ENCODE results near the gene AKTIP.
"Not testable (repeated sequence)": the region's sequence is repeated elsewhere in the genome, so short reads cannot be mapped to it uniquely, and the experiment has no call there.

Gene AKTIP

DNA sequence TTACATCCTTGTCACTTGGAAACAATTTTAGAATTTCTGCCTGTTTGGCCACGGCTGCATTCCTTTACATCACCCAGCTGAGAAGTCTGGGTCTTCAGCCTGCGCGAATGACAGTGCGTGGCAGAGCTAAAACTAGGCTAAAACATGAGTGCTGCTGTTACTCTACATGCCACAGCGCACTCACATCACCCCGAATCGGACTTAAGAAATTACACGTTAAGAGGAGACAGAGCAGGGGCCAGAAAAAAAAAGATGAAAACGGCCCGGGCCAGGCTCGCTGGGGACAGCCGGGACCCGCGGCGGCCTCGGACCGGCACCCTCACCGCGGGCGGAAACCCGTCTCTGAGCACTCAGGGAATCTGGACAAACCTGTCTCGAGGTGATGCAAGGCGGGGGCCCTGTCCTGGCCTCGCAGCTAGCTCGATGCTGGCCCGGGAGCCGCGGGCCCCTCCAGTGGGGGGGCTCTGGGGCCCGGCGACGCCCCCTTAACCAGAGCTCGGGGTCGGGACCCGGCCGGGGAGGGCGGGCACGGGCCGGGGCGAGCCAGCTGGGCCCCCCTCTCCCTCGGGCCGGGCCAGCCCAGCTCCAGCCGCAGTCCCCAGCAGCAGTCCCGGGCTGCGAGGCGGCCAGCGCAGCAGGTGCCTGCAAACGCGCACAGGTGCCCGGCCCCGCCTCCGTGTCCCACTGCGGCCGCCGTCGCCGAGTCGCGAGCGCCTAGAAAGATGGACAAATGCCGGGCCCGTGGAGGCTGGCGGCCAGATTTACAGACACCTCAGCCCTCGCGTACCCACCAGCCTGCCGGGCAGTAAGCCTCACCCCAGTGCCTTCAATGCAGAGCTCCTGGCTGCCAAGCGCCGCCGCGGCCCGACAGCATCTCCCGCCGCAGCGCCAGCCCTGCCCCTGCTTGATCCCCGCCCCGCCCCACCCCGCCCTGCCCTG, at the start of gene AKTIP:
TSS of gene AKTIP (minus strand) at position 879 of the 939 bp plus-strand sequence. CDS start 2,950 bp downstream, outside the sequence.
- DNase-seq: no peak

DNA sequence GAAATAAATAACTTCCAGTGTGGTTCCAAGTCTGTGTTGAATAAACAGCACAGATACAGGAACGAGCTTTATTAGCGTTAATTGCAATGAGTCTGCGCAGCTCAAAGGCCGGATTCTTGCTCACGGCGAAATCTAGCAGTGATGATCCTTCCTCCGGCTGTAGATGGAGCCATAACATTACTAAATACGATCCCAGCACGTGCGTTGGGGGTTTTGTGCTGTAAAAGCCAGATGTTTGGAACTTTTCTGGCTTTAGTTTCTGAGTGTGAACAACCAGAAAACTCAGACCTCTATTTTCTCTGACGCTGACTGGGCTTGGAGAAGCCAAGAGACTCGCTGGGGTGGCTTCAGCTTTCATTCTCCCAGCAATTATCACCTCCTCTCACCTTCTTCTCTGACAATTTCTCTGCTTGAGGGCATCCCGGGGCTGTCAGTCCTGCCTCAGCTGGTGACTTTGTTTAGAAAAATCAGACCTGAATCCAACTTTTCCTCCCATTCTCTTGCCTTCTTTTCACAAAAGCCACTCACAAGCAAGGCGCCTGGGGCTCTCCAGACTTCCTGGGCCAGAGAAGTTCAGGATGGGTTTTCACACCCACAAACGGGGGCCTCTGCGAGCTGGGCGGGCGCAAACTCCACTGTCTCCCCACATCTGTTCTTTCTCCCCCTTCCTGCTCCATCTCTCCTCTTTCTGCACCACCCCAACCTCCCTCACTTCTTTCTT, 47.1 kb upstream of the AKTIP start:
- peak; percentile 79 for DNase-seq

DNA sequence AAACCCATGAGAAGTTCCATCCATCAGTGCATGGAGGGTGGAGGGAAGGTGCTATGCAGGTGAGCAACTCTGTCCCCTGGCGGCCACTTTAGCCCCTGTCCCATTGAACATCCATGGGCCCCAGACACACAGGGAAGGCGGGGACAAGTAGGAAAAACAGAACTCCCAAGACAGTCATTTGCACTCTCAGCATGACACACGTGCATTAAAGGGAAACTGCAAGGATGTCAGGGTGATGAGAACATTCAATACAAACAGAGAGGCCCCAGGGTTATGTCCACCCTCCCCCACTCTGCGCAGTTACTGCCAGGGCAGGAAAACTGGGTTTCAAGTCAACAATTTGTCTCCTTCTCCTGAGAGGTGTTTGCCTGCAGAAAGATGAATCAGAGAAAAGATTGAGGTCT, 44.0 kb upstream of the AKTIP start:
- no peak for DNase-seq

DNA sequence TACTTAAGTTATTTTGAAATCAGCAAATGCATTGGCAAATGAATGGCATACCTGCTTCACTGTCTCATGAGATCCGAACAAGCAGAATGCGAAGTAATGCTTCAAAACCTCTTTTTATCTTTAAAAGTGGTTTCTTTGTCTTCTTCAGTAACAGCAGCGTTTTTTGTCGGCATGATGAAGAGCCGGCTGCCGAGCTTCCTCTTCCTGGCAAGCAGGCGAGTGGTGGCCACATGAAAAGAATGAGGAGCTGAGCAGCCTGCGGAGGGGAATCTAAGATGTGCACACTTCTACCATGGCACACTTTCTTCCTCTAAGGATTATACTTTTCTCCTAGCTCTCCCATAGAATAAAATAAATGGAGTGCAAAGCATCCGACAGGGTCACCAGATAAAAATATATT, 42.4 kb upstream of the AKTIP start:
- no peak for DNase-seq

DNA sequence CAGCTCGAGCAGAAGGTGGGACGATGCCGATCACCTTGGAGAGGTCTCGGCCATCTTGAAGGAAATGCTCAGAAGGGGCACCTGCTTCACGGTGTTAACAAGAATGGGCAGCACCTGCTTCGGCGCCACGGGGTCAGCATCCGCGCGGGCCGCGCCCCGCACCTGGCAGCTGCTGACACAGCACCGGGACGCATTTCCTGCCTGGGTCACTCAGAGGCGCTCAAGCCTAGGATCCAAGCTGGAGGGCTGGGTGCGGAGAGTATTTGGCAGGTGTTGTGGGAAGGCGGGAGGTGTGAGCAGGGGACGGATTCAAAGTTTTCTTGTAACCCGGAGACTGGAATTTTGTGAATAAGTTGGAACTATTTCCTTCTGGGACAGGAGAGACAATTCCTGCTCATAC, 39.3 kb upstream of the AKTIP start:
- DNase-seq: no peak

DNA sequence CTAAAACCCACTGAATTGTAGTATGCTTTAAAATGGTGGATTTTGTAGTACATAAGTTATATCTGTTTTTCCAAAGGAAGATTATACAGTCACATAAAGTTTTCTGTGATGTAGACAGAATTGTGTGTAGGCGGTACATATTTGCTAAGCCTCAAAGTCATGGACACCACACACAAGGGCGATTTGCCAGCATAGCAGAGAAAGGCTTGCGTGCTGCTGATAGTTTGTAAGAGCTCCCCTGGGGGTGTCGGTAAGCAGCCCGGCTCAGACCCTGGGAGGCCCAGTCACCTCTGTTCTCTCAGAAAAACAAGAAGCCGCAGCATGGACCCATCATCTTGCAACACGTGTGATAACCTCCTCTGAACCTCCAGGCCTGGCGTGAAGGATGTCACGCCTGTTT, 38.3 kb upstream of the AKTIP start:
- DNase-seq: no peak

DNA sequence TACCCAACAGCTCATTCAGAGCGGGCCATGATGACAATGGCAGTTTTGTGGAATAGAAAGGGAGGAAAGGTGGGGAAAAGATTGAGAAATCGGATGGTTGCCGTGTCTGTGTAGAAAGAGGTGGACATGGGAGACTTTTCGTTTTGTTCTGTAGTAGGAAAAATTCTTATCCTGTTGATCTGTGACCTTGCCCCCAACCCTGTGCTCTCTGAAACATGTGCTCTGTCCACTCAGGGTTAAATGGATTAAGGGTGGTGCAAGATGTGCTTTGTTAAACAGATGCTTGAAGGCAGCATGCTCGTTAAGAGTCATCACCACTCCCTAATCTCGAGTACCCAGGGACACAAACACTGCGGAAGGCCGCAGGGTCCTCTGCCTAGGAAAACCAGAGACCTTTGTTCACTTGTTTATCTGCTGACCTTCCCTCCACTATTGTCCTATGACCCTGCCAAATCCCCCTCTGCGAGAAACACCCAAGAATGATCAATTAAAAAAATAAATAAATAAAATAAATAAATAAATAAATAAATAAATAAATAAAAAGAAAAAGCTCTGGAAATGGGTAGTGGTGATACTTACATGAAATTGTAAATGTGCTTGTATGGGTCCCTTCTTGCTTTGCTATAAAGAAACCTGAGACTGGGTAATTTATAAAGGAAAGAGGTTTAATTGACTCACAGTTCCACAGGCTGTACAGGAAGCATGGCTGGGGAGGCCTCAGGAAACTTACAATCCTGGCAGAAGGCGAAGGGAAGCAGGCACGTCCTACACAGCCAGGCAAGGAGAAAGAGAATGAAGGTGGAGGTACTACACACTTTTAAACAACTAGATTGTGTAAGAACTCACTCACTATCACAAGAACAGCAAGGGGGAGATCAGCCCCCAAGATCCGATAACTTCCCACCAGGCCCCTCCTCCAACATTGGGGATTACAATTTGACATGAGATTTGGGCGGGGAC, 37.0 kb upstream of the AKTIP start:
- not testable (repeated sequence) for DNase-seq

DNA sequence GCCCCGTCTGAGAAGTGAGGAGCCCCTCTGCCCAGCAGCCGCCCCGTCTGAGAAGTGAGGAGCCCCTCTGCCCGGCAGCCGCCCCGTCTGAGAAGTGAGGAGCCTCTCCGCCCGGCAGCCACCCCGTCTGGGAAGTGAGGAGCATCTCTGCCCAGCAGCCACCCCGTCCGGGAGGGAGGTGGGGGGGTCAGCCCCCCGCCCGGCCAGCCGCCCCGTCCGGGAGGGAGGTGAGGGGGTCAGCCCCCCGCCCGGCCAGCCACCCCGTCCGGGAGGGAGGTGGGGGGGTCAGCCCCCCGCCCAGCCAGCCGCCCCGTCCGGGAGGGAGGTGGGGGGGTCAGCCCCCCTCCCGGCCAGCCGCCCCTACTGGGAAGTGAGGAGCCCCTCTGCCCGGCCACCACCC, 36.3 kb upstream of the AKTIP start:
- DNase-seq: not testable (repeated sequence)

DNA sequence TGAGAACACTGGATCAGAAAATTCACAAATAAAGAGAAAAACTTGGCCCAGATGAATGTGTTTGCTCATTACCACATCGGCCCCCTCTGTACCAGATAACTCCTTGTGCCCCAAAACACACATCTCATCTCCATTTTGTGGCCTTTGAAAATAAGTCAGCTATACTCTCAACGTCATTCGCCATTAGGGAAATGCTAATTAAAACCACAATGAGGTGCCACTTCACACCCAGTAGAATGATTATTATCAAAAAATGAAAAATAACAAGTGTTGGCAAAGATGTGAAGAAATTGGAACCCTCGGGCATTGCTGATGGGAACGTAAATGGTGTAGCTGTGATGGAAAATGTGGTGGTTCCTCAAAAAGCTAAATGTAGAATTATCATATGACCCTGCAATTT, 34.6 kb upstream of the AKTIP start:
- DNase-seq: no peak

DNA sequence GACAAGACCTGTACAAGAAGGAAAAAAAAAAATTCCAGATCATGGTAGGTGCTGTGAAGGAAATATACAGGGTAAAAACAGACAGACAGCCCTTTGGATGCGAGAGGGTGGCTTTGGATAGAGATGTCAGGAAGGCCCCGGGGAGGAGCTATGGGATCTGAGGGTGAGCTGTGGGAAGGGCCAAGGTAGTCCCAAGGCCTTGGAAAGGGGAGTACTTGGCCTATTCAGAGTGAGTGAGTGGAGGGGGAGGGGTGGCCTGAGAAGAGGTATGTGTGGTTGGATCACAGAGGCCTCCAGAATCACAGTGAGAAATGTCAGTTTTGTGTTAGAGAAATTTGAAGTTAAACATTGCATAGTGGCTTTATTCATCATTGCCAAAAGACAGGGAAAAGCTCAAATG, 31.2 kb upstream of the AKTIP start:
- DNase-seq: no peak

DNA sequence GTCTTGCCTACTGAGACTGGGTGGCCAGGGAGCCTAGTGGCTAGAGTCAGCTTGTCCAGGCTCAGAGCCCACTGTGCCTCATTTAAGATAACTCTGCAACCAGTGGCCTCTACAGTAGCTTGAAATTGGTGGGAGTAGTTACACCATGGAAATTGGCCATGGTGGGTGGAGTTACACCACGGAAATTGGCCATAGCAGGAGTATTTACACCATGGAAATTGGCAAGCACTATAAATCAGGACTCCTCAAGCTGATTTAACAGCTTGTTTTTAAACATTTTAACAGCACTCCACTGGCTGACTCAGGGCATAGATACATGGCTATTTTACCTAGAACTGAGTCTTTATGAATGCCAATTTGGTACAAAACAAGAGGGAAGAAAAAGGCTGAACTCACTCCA, 27.7 kb upstream of the AKTIP start:
- no peak for DNase-seq

DNA sequence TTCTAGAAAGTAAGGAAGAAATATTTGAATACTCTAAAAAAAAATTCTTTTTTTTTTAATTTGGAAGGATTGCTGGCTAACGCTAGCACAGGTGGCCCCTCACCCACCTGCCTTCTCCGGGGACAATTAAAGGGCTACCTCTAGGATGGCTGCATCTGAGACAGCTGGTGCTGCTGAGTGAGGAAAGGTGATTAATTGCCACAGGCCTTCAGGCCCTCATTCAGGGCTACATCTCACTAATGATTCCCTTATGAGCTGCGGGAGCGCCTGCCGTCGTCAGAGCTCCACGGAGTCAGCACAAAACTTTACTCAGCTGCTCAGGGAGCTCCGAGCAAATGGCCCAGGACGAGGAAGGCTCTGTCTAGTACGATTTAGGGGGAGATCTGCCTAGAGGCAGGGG, 27.0 kb upstream of the AKTIP start:
- peak; percentile 60 for DNase-seq

DNA sequence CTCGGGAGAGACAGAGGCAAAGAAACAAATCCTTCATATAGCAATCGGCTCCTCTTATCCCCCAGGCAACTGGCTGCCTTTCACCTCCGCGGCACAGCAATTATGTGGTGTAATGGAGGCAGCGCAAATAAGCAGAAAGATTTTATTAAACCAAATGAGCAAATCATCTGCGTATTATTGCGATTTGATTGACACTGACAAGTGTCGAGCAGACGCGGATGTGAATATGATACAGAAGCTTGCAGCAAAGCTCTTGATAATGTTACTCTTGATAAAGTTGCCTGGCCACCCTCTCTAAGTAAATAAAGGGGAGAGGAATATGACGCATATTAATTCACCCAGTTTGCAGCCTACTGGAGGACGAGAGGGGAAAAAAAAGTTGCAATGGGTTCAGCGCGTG, 26.5 kb upstream of the AKTIP start:
- DNase-seq: peak; percentile 80

DNA sequence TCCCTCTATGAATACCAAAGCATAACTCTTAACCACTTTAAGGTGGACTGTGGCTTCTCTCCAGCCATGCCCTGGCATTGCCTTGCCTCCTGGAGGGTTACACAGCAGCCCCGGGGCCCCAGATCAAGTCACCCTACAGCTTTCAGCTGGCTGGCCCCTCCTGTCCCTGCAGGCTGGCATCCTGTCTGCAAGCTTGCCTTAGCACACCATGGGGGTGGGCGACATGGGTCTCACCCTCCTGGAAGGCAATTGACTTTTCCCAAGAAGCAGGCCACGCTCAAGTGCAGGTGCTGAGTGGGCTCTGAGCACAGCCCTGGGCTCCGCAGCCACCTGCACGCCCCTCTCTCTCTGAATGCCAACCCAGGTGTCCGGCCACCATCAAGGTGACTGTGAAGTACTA, 25.8 kb upstream of the AKTIP start:
- DNase-seq: no peak

DNA sequence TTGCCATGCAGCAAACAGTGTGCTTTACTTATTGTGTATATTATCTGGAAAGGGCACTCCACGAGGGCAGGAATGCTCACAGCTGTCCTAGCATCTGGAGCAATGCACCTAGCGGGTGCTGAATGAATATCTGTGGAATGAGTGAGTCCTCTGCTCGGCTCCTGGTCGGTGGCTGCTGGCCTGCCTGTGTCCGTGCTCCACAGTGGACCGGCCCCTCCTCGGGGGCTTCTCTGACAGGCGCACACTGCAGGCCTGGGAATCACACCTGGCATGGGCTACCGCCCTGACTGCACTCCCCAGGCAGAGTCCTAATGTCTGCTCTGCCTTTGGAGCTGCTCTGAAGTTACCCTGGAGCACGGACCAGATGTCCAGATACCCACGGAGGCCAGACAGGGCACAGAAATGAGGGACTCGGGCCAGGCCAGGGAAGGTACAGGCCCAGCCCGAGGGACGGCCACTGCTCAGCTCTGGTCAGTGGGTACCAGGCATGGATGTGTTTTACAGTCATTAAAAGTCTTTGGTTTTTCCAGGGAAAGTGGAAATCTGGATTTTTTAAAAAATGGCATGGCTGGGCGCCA, 21.1 kb upstream of the AKTIP start:
- DNase-seq: no peak

DNA sequence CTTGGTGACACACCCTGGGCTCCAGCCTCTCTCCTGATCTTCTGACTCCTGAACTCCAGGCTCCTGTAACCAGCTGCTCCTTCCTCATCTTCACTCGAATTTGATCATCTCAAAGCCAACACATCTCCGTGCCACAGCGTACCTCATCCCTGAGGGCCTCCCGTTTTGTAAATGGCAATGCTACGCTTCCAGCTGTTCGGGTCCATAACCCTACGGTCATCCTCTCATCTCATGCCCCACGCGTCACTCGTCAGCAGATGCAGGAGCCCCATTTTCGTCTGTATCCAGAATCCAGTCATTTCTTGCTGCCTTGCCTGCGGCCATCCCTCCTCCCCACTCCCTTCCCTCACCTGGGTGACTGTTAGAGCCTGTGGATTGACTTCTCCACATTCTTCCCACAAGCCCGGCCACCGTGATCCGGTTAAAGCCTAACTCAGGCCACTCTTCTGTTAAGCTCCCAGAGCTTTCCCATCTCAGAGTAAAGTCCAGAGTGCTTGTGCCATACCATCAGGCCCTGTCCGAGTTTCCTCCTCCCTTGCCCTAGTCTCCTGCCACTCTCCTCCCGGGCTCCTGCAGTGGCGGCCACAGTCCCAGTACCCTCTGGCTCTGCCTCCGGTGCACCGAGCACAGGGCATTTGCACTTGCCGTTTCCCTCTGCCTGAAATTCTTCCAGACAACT, 20.3 kb upstream of the AKTIP start:
- DNase-seq: no peak

DNA sequence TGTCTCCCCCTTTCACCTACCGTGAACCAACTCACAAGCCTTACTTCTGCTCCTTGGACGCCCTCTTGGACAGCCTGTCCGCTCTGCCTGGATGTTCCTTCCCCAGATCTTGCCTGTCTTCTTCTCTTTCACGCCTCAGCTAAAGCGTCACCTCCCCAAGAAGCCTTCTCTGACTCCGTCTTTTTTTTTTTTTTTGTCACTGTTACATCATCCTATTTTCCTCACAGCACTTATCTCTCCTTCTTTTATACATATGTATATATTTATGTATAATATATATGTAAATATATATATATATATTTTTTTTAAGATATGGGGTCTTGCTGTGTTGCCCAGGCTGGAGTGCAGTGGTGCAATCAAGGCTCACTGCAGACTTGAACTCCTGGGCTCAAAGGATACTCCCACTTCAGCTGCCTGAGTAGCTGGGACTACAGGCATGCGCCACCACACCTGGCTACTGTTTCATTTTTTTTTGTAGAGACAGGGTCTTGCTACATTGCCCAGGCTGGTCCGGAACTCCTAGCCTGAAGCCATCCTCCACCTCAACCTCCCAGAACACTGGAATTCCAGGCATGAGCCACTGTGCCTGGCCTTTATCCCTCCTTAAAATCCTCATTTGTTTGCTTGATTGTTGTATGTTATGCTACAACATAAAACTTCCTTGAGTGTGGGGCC, 16.5 kb upstream of the AKTIP start:
- DNase-seq: no peak

DNA sequence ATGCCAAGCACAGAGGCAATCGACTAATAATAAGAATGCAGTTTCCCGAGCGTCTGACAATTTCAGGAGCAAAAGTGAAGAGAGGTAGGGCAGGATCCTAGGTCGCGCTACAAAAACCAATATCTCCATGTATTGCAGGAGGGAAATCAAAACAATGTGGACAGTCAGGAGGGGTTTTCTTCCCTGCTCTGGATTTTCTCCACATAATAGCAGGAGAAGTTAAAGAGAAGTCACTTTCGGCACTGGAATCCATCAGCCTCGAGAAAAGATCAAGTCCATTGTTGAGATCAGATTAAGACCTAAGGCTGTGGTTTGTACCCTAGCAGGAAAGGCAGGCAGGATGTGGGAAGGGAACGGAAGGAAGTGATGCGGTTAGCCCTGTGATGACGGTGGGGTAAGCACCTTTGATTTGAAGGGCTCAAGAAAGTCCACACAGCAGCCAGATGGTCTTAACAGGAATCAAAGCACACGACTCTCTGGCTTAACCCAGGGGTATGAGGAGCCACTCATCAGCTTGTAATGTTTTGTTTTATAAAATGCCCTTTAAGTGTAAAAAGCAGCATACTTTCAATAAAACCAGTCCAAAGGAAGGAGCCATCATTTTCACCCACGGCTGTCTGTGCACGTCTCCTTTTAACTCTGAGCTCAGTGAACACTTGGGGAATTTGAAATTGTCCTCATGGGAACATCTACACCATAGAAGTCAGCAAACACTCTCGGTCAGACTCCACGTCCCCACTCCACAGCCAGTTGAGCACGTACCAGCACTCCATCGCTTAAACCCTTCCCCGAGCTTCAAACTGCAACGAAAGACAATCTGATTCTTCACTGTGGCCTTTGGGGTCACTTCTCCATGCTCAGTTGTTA, 15.8 kb upstream of the AKTIP start:
- no peak for DNase-seq

DNA sequence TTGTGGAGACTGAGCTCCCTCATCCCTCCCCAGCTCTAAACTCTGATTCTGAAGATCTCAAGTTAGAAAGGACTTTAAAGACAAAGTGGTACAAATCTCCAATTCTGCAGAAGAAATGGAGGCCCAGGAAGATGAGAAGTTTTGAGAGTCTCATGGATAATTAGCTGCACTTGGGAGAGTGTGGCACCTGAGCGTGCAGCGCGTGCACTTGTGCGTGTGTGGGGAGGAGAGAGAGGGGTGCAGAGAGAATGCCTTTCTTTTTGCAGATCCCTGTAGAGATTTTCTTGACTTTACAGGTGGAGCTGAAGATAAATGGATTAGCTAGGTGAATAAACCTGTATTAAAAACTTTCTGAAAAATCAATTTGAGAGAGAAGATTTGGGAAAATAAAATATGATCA, 14.8 kb upstream of the AKTIP start:
- no peak for DNase-seq

DNA sequence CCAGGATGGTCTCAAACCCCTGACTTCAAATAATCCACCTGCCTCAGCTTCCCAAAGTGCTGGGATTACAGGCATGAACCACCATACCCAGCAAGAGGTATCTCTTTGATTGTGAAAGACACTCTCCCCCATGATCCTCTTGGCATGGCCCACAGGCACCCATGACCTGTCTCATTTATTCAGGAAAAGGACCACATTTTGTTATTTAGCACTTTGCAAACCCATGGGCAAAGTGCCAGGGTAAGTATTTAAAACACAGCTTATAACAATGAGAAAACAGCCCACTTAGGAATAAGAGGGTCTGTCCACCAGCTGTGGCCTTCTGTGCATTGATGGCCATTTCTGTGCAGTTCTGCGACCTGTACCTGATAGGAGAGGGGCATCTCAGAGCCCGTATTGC, 12.8 kb upstream of the AKTIP start:
- no peak for DNase-seq
